Endothelial cell of umbilical vein (primary cell): ENCODE data around the gene N4BP2L1. TPM values are rescaled to one million over a fixed set of nuclear protein-coding genes. Genes with fewer than 3 reads are reported as not detected.

Experiments used
- BruUV-seq: library from RNA; stranded (reverse); fragments of 400-500 nt; replicated peaks from 2 replicates; lab custom pipeline; 2021; lab: Mats Ljungman, UMichigan
- CTCF ChIA-PET: fragments of 300-600, 350-600 bp; sonication (Branson Sonifier 250); formaldehyde crosslinking; loops from one replicate; lab custom pipeline; 2021; ENCODE audit warnings: antibody characterized with exemption, inconsistent platforms; lab: Charles Lee
- POLR2A ChIA-PET: fragments of 300-600, 350-600 bp; sonication (Branson Sonifier 250); formaldehyde crosslinking; loops from one replicate; lab custom pipeline; 2021; ENCODE audit warnings: antibody characterized with exemption, inconsistent platforms; lab: Charles Lee
- DNase-seq: peaks from one replicate; pipeline ENCODE4 v3.0.0-alpha.2; 2011; ENCODE audit warnings: low read depth, low spot score
- FAIRE-seq: peaks from 2 replicates; lab custom pipeline; 2011; peaks lifted over from hg19 to GRCh38; lab: Jason Lieb, UNC
- H2AFZ ChIP-seq: 2 replicates; pipeline ENCODE4 v1.6.0; 2012; ENCODE audit warnings: low read depth, low read length, control low read depth, inconsistent platforms
- H3K27ac ChIP-seq: 2 replicates; pipeline ENCODE4 v1.5.1; 2011; ENCODE audit warnings: low read depth, mild to moderate bottlenecking, control low read depth, low read length, moderate library complexity; ENCODE audit not compliant: insufficient read depth
- H3K27me3 ChIP-seq, 2 experiments: 2 replicates each; pipeline versions ENCODE4 v1.6.0 to v1.6.1; 2011; ENCODE audit warnings: low read length in 2 of 2, mixed read lengths in 1 of 2; ENCODE audit not compliant: control insufficient read depth in 2 of 2, insufficient read depth in 2 of 2
- H3K36me3 ChIP-seq, 2 experiments: 2 replicates in 1 of 2; 3 replicates in 1 of 2; pipeline ENCODE4 v1.5.1; 2011; ENCODE audit warnings: low read length in 2 of 2, mild to moderate bottlenecking in 1 of 2, moderate library complexity in 1 of 2; ENCODE audit not compliant: control insufficient read depth in 2 of 2, insufficient read depth in 2 of 2; ENCODE audit errors: extremely low read depth in 1 of 2
- H3K4me1 ChIP-seq: 3 replicates; pipeline ENCODE4 v1.5.1; 2011; ENCODE audit warnings: mild to moderate bottlenecking, low read length; ENCODE audit not compliant: control insufficient read depth, insufficient read depth; ENCODE audit errors: extremely low read depth
- H3K4me2 ChIP-seq: 2 replicates; pipeline ENCODE4 v1.6.1; 2011; ENCODE audit warnings: low read length, control low read depth, mixed read lengths; ENCODE audit not compliant: insufficient read depth
- H3K4me3 ChIP-seq, 3 experiments: fragments of 200-600 bp in 1 of 3; sonication (generic), shearing (Covaris generic) in 1 of 3; replicated peaks in 1 of 3; 2 replicates each; pipeline ENCODE4 v1.5.1; 2011 to 2016; ENCODE audit warnings: control low read depth in 3 of 3, low read length in 3 of 3, mild to moderate bottlenecking in 2 of 3, inconsistent platforms in 1 of 3, low read depth in 1 of 3, moderate library complexity in 1 of 3; ENCODE audit not compliant: insufficient read depth in 1 of 3
- H3K79me2 ChIP-seq: 2 replicates; pipeline ENCODE4 v1.6.0; 2012; ENCODE audit warnings: low read length, inconsistent platforms; ENCODE audit not compliant: control insufficient read depth, insufficient read depth
- H3K9ac ChIP-seq: replicated peaks from 2 replicates; pipeline ENCODE3; 2011; ENCODE audit warnings: low read length, control low read depth; ENCODE audit not compliant: insufficient read depth; ENCODE audit errors: extremely low read depth
- H3K9me1 ChIP-seq: replicated peaks from 3 replicates; pipeline ENCODE4 v1.6.0; 2011; ENCODE audit warnings: mild to moderate bottlenecking, low read length; ENCODE audit not compliant: control insufficient read depth, insufficient read depth; ENCODE audit errors: extremely low read depth
- H3K9me3 ChIP-seq: replicated peaks from 2 replicates; pipeline ENCODE4 v1.5.1; 2012; ENCODE audit warnings: low read length, inconsistent platforms; ENCODE audit not compliant: control insufficient read depth, insufficient read depth
- H4K20me1 ChIP-seq: replicated peaks from 2 replicates; pipeline ENCODE3; 2011; ENCODE audit warnings: mild to moderate bottlenecking, low read length; ENCODE audit not compliant: control insufficient read depth, insufficient read depth; ENCODE audit errors: extremely low read depth
- CTCF ChIP-seq, 2 donors: IDR thresholded peaks; 1 replicate in 1 of 2; 2 replicates in 1 of 2; pipeline ENCODE4 v1.5.1; 2011; ENCODE audit warnings: low read length in 2 of 2, mild to moderate bottlenecking in 2 of 2, moderate library complexity in 2 of 2, control low read depth in 1 of 2, inconsistent platforms in 1 of 2, low read depth in 1 of 2; ENCODE audit not compliant: insufficient read depth in 1 of 2; ENCODE audit errors: extremely low read depth in 1 of 2
- EZH2 ChIP-seq: IDR thresholded peaks from 2 replicates; pipeline ENCODE4 v1.6.1; 2012; ENCODE audit warnings: borderline replicate concordance, low read depth, mild to moderate bottlenecking, moderate library complexity, low read length, inconsistent platforms; ENCODE audit not compliant: severe bottlenecking
- FOS ChIP-seq: IDR thresholded peaks from 2 replicates; pipeline ENCODE4 v1.6.1; 2011; ENCODE audit warnings: mild to moderate bottlenecking, low read length, moderate library complexity, borderline replicate concordance; ENCODE audit not compliant: insufficient read depth
- GATA2 ChIP-seq: IDR thresholded peaks from 2 replicates; pipeline ENCODE4 v1.7.0; 2011; ENCODE audit warnings: low read depth, mild to moderate bottlenecking, moderate library complexity, mixed read lengths, low read length; ENCODE audit not compliant: insufficient read length, insufficient read depth
- JUN ChIP-seq: IDR thresholded peaks from 2 replicates; pipeline ENCODE4 v1.6.1; 2011; ENCODE audit warnings: borderline replicate concordance, low read depth; ENCODE audit not compliant: insufficient read length, insufficient read depth
- MYC ChIP-seq: IDR thresholded peaks from one replicate; pipeline ENCODE4 v1.6.1; 2011; ENCODE audit warnings: mild to moderate bottlenecking, low read depth, low read length
- POLR2A ChIP-seq: IDR thresholded peaks from 2 replicates; pipeline ENCODE4 v1.6.1; 2012; ENCODE audit warnings: low read depth, mild to moderate bottlenecking, control low read depth, low read length
- POLR2AphosphoS5 ChIP-seq: IDR thresholded peaks from 2 replicates; pipeline ENCODE4 v1.6.1; 2012; ENCODE audit warnings: low read depth, mild to moderate bottlenecking, control low read depth, low read length, moderate library complexity; ENCODE audit not compliant: insufficient read depth
- dilution Hi-C: fragments of 300-500 bp; cut with MboI; formaldehyde crosslinking; loops from one replicate; pipeline ENCODE4 v1.15.0; 2019; ENCODE audit warnings: low sequenced_read_pairs; ENCODE audit not compliant: extremely low pct_ligation_motif_present
- intact Hi-C: fragments of 100-400 bp; cut with micrococcal nuclease; formaldehyde crosslinking; loops from one replicate; pipeline ENCODE4 v1.10.0; 2022
- polyA plus RNA-seq, 4 experiments: library from polyadenylated mRNA; depleted of rRNA in 3 of 4; stranded (reverse) in 3 of 4; unstranded in 1 of 4; fragments of >200 nt; gene quantifications; 2 replicates each; pipeline versions ENCODE4 v1.2.1 to v1.2.3, GENCODE V29; 2011 to 2012; ENCODE audit warnings: missing spikeins in 1 of 4
- total RNA-seq: library from RNA; stranded (reverse); gene quantifications from 2 replicates; pipeline ENCODE4 v1.2.3, GENCODE V29; 2021
- TF ChIP-seq, protein P1 (sequence below): IDR thresholded peaks from 2 replicates; pipeline ENCODE4 v1.6.1; 2011; ENCODE audit not compliant: insufficient read depth, insufficient read length

The N4BP2L1 gene
- total and polyA plus RNA-seq, 2 donors (not counting 3 experiments of a cell fraction or from before 2014, with no cell fraction given), result 1.1 to 2.1 TPM

GRCh38 chr13:32419862-32420261, 8.1 kb downstream of the N4BP2L1 start:
- dilution Hi-C loops, result no loop called here
- no peak for DNase-seq
- POLR2A ChIA-PET, result no interaction called here
- no peak overlapping the region for H3K9ac ChIP-seq
- BruUV-seq, result no TSS peak
- no peaks in the 10 kb centered on the region for H3K27me3 ChIP-seq
- FAIRE-seq, result no peak
- no peaks in the 10 kb centered on the region for H3K79me2 ChIP-seq
- H2AFZ ChIP-seq, result no peak overlapping the region
- H4K20me1 ChIP-seq, result no peaks in the 10 kb centered on the region
- no peaks in the 10 kb centered on the region for H3K9me1 ChIP-seq
- H3K4me3 ChIP-seq, result no peak overlapping the region
- no peak overlapping the region for H3K4me2 ChIP-seq
- H3K9me3 ChIP-seq, result no peaks in the 10 kb centered on the region
- H3K36me3 ChIP-seq, result no peaks in the 10 kb centered on the region
- intact Hi-C loops, result loop anchor here (10.0 kb wide), 1 partner anchor 175 kb away; no protein-coding TSS in a partner anchor
- H3K27ac ChIP-seq, result no peak overlapping the region
- H3K4me1 ChIP-seq, result no peaks in the 10 kb centered on the region
- CTCF ChIA-PET, result no interaction called here
- TF ChIP-seq POLR2AphosphoS5 (no peak), JUN (no peak), FOS (no peak), CTCF (IDR thresholded peaks at IDR 0.05; ENCODE audit: extremely low read depth in 1 of 2, insufficient read depth in 1 of 2, low read depth in 1 of 2, low read length in 2 of 2) (no peak), GATA2 (no peak), MYC (no peak), EZH2 (no peak), POLR2A (no peak)
- TF ChIP-seq, protein P1, sequence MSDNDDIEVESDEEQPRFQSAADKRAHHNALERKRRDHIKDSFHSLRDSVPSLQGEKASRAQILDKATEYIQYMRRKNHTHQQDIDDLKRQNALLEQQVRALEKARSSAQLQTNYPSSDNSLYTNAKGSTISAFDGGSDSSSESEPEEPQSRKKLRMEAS, result no peak
